ENCODE data around the gene SLC9A1.

GRCh38 chr1:27136998-27137542 is 17.9 kb downstream of the SLC9A1 start:
- no peak for TF ChIP-seq POLR2A (IDR thresholded peaks at IDR 0.05)
- no peak for TF ChIP-seq CTCF (IDR thresholded peaks at IDR 0.05)
